HL-60 (cell line): Measurements from ENCODE around the gene LRRC8D.
A peak's percentile ranks its signal among the peaks of the same experiment; 100 is the strongest.

Experiments
- DNase-seq, 2 experiments: peaks; one replicate each; pipeline ENCODE4 v3.0.0-alpha.2; 2010 to 2020; ENCODE audit warnings: low read depth in 1 of 2, low spot score in 1 of 2
- H3K27ac ChIP-seq: fragments of 250-450 bp; sonication (Bioruptor Pico); replicated peaks from 2 replicates; pipeline ENCODE4 v1.5.1; 2020; ENCODE audit warnings: mild to moderate bottlenecking, moderate library complexity
- H3K27me3 ChIP-seq: fragments of 250-450 bp; sonication (Bioruptor Pico); 2 replicates; pipeline ENCODE4 v1.5.1; 2021; ENCODE audit warnings: mild to moderate bottlenecking, moderate library complexity; ENCODE audit not compliant: insufficient read depth, poor library complexity, severe bottlenecking
- H3K4me3 ChIP-seq: replicated peaks from 2 replicates; pipeline ENCODE4 v1.5.1; 2011; ENCODE audit warnings: mild to moderate bottlenecking, control low read depth, low read length; ENCODE audit not compliant: insufficient read depth
- CTCF ChIP-seq: IDR thresholded peaks from one replicate; pipeline ENCODE4 v1.5.1; 2011; ENCODE audit warnings: low read length, control low read depth, inconsistent platforms; ENCODE audit not compliant: insufficient read depth
- GABPA ChIP-seq: IDR thresholded peaks from 2 replicates; pipeline ENCODE4 v1.6.1; 2012; ENCODE audit warnings: low read depth
- POLR2AphosphoS5 ChIP-seq: IDR thresholded peaks from 2 replicates; pipeline ENCODE4 v1.6.1; 2012; ENCODE audit warnings: low read depth
- SPI1 ChIP-seq: IDR thresholded peaks from 2 replicates; pipeline ENCODE4 v1.6.1; 2012; ENCODE audit warnings: low read depth, mild to moderate bottlenecking, borderline replicate concordance
- TF ChIP-seq, protein P1 (sequence below): IDR thresholded peaks from 2 replicates; pipeline ENCODE4 v1.6.1; 2012; ENCODE audit warnings: low read depth; ENCODE audit not compliant: insufficient replicate concordance

The LRRC8D gene

DNA sequence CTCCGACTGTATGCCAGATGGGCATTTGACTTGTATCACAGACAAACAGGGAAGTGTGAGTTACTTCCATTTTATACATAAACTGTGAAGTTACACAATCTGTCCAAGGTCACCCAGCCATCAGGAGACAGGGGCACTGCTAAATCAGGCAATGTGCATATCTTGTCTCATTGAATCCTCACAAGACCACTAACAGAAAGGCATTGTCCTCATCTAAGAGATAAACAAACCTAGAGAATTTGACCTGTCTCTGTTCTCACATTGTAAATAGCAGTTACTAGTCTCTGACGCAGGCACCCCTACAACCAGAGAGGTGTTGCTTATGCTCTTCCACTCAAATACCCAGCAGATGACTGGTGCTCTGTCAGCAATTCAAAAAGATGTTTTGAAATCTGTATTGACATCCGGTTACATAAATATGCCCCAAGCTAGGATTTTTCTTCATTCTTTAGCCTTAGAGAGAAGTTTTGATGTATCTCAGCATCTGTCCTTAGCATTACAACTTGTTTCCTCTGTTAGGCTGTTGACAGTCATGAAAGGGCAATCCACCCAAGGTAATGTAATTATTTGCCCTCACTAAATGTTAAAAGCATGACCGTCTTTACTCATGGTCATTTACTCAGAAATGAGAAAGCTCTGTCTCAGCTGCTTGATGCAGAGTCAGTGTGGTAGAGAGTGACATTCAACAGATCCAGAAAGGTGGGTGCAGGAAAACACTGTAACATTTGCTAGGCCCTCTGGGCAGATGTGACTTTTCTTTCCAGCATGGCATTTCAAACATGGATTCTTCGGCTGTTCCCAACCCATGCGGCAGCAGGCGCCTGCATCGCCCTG is 122.2 kb downstream of the LRRC8D start:
- Histone ChIP-seq H3K27ac (peak overlapping the region; percentile 60), H3K4me3 (no peak overlapping the region), H3K27me3 (no peaks in the 10 kb centered on the region)
- DNase-seq, result peak; percentile 22 to 67
- TF ChIP-seq POLR2AphosphoS5, result no peak
- TF ChIP-seq SPI1, result peak; percentile 81; the same call in 1 of the 2 replicates

DNA sequence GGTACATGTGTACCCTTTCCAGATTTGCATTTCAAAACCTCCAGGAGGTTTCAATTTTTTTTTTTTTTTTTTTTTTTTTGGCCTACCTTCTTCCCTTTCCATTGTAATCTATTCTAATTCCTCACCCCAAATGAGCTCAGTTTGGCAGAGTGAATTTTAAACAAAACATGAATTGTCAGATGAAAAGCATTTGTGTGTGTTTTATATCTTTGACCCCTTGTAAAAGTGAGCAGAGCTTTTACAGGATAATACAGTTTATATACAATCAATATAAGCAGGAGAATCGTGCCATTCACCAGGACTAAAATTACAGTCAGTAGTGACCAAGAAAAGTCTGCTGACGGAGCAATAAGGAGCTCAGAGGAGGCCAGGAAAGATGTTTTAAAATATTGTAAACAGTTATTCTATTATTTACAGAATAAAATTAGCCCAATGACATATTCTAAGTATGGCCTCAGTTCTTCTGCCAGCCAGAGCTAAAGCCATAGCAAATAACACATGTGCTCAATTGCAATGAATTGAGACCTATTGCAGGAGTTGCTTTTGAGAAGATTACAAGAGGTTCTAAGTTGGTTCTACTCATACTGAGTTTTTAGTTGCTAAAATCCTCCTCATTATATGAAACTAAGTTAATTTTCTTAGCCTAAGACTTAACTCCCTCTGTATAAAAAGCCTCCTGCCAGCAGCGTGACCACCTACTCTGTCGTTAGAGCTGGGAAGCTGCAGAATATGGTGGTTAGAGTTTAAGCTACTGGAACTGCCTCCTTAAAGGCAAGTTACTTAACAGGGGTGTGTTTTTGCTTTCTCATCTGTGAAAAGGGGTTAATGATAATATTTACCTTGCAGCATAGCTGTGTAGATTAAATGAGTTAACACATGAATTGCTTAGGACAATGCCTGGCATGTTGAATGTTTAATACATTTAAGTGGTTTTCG is 123.3 kb downstream of the LRRC8D start:
- Histone ChIP-seq H3K27ac (no peak overlapping the region), H3K4me3 (no peak overlapping the region), H3K27me3 (no peaks in the 10 kb centered on the region)
- no peak for DNase-seq
- TF ChIP-seq POLR2AphosphoS5, result no peak

GRCh38 chr1:89945852-89946476 is 125.1 kb downstream of the LRRC8D start:
- TF ChIP-seq SPI1 (no peak), POLR2AphosphoS5 (no peak), CTCF (no peak), GABPA (no peak)
- TF ChIP-seq, protein P1, sequence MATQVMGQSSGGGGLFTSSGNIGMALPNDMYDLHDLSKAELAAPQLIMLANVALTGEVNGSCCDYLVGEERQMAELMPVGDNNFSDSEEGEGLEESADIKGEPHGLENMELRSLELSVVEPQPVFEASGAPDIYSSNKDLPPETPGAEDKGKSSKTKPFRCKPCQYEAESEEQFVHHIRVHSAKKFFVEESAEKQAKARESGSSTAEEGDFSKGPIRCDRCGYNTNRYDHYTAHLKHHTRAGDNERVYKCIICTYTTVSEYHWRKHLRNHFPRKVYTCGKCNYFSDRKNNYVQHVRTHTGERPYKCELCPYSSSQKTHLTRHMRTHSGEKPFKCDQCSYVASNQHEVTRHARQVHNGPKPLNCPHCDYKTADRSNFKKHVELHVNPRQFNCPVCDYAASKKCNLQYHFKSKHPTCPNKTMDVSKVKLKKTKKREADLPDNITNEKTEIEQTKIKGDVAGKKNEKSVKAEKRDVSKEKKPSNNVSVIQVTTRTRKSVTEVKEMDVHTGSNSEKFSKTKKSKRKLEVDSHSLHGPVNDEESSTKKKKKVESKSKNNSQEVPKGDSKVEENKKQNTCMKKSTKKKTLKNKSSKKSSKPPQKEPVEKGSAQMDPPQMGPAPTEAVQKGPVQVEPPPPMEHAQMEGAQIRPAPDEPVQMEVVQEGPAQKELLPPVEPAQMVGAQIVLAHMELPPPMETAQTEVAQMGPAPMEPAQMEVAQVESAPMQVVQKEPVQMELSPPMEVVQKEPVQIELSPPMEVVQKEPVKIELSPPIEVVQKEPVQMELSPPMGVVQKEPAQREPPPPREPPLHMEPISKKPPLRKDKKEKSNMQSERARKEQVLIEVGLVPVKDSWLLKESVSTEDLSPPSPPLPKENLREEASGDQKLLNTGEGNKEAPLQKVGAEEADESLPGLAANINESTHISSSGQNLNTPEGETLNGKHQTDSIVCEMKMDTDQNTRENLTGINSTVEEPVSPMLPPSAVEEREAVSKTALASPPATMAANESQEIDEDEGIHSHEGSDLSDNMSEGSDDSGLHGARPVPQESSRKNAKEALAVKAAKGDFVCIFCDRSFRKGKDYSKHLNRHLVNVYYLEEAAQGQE, result no peak
- H3K27me3 ChIP-seq, result no peaks in the 10 kb centered on the region
- H3K27ac ChIP-seq, result no peak overlapping the region
- no peak overlapping the region for H3K4me3 ChIP-seq
- no peak for DNase-seq

GRCh38 chr1:89946532-89946931 is 125.7 kb downstream of the LRRC8D start:
- no peaks in the 10 kb centered on the region for H3K27me3 ChIP-seq
- DNase-seq, result peak in 1 of 2 experiments; percentile 29
- H3K4me3 ChIP-seq, result no peak overlapping the region
- TF ChIP-seq POLR2AphosphoS5 (no peak), SPI1 (no peak), CTCF (no peak), GABPA (no peak)
- TF ChIP-seq, protein P1, result no peak
- no peak overlapping the region for H3K27ac ChIP-seq
